GM12878 (cell line): ENCODE measurements around the gene CLDN7. TPM values are rescaled to one million over a fixed set of nuclear protein-coding genes. Genes with fewer than 3 reads are reported as not detected.
"Not testable (repeated sequence)": the region's sequence is repeated elsewhere in the genome, so short reads cannot be mapped to it uniquely, and the experiment has no call there.

Experiments
- ATAC-seq: fragments of 200-7000 bp; cut with Tn5 transposase; 3 replicates; pipeline ENCODE4 v1.9.1; 2020; ENCODE audit warnings: mild to moderate bottlenecking, moderate library complexity
- BruUV-seq: library from RNA; stranded (reverse); fragments of 400-500 nt; replicated peaks from 2 replicates; lab custom pipeline; 2021; lab: Mats Ljungman, UMichigan
- CTCF ChIA-PET: fragments of 300-600 bp; sonication (Branson Sonifier 250); formaldehyde crosslinking; extraction: SDS; loops from one replicate; lab custom pipeline; 2021; ENCODE audit warnings: inconsistent platforms; lab: Yijun Ruan, JAX
- POLR2A ChIA-PET: fragments of 350-600 bp; formaldehyde crosslinking; extraction: SDS; loops from one replicate; lab custom pipeline; 2021; ENCODE audit warnings: inconsistent platforms; lab: Charles Lee
- RAD21 ChIA-PET: fragments of 300-600 bp; sonication (Branson Sonifier 250); formaldehyde crosslinking; loops from one replicate; lab custom pipeline; 2023; ENCODE audit warnings: antibody characterized with exemption; ENCODE audit not compliant: unreplicated experiment; lab: Charles Lee
- SMC1A ChIA-PET: fragments of 300-600 bp; sonication (Branson Sonifier 250); formaldehyde crosslinking; loops from one replicate; lab custom pipeline; 2023; ENCODE audit not compliant: unreplicated experiment, uncharacterized antibody; lab: Charles Lee
- DNase-seq: peaks from one replicate; pipeline ENCODE4 v3.0.0-alpha.2; 2011; ENCODE audit warnings: low read depth, low spot score
- FAIRE-seq: peaks from 3 replicates; lab custom pipeline; 2011; peaks lifted over from hg19 to GRCh38; lab: Jason Lieb, UNC
- H2AFZ ChIP-seq: 2 replicates; pipeline ENCODE4 v1.6.0; 2011; ENCODE audit warnings: low read depth, low read length, control low read depth; ENCODE audit not compliant: control insufficient read depth
- H3K27ac ChIP-seq: 2 replicates; pipeline ENCODE4 v1.5.1; 2011; ENCODE audit warnings: control low read depth; ENCODE audit not compliant: control insufficient read depth, insufficient read depth
- H3K27me3 ChIP-seq, 2 experiments: replicated peaks in 1 of 2; 2 replicates each; pipeline versions ENCODE4 v1.6.0 to v1.6.1; 2011; ENCODE audit warnings: low read length in 1 of 2; ENCODE audit not compliant: control insufficient read depth in 2 of 2, insufficient read depth in 2 of 2
- H3K36me3 ChIP-seq, 2 experiments: 2 replicates each; pipeline ENCODE4 v1.5.1; 2011; ENCODE audit warnings: low read length in 1 of 2; ENCODE audit not compliant: control insufficient read depth in 2 of 2, insufficient read depth in 2 of 2
- H3K4me1 ChIP-seq: 2 replicates; pipeline ENCODE4 v1.6.1; 2011; ENCODE audit warnings: mild to moderate bottlenecking, low read length, moderate library complexity, mixed read lengths; ENCODE audit not compliant: control insufficient read depth, insufficient read depth
- H3K4me2 ChIP-seq: 2 replicates; pipeline ENCODE4 v1.6.0; 2011; ENCODE audit warnings: control low read depth; ENCODE audit not compliant: control insufficient read depth, insufficient read depth
- H3K4me3 ChIP-seq: fragments of 200-600 bp; sonication (generic); 2 replicates; pipeline ENCODE4 v1.5.1; 2016
- H3K79me2 ChIP-seq: 2 replicates; pipeline ENCODE4 v1.6.0; 2011; ENCODE audit warnings: low read length; ENCODE audit not compliant: control insufficient read depth, insufficient read depth
- H3K9ac ChIP-seq: 2 replicates; pipeline ENCODE4 v1.8.0; 2011; ENCODE audit warnings: low read length, control low read depth, mixed read lengths; ENCODE audit not compliant: control insufficient read depth, insufficient read depth
- H3K9me3 ChIP-seq: replicated peaks from 3 replicates; pipeline ENCODE4 v1.5.1; 2011; ENCODE audit warnings: mild to moderate bottlenecking, low read length; ENCODE audit not compliant: control insufficient read depth, insufficient read depth
- H4K20me1 ChIP-seq: 2 replicates; pipeline ENCODE4 v1.6.0; 2011; ENCODE audit not compliant: control insufficient read depth, insufficient read depth
- ASH2L ChIP-seq: fragments of 300-600, 200-600 bp; sonication (generic); IDR thresholded peaks from 2 replicates; pipeline ENCODE4 v1.6.1; 2017; ENCODE audit warnings: low read depth, mild to moderate bottlenecking, borderline replicate concordance
- HDAC6 ChIP-seq: fragments of 200-600 bp; sonication (generic); IDR thresholded peaks from one replicate; pipeline ENCODE4 v1.8.0; 2017; ENCODE audit warnings: antibody characterized with exemption; ENCODE audit not compliant: unreplicated experiment
- LARP7 ChIP-seq: fragments of 450-650 bp; IDR thresholded peaks from 2 replicates; pipeline ENCODE4 v1.6.1; 2017; ENCODE audit warnings: mild to moderate bottlenecking
- MYC ChIP-seq: IDR thresholded peaks from 2 replicates; pipeline ENCODE4 v1.6.1; 2011; ENCODE audit warnings: mild to moderate bottlenecking, low read length, moderate library complexity, inconsistent platforms; ENCODE audit not compliant: insufficient read depth, insufficient replicate concordance, insufficient read length, severe bottlenecking
- NFYA ChIP-seq: IDR thresholded peaks from 2 replicates; pipeline ENCODE4 v1.6.1; 2011; ENCODE audit warnings: low read depth, mild to moderate bottlenecking, low read length, improper control_type of control experiment, borderline replicate concordance
- NKRF ChIP-seq: fragments of 450-650 bp; conservative IDR thresholded peaks from 2 replicates; pipeline ENCODE4 v1.6.1; 2017; ENCODE audit warnings: mild to moderate bottlenecking, moderate library complexity
- PML ChIP-seq: IDR thresholded peaks from 2 replicates; pipeline ENCODE4 v1.6.1; 2012; ENCODE audit warnings: low read length, inconsistent platforms
- POLR2A ChIP-seq: IDR thresholded peaks from 2 replicates; pipeline ENCODE4 v1.6.1; 2011; ENCODE audit warnings: low read depth, mild to moderate bottlenecking, low read length
- STAT1 ChIP-seq: fragments of 450-650 bp; conservative IDR thresholded peaks from 2 replicates; pipeline ENCODE4 v1.6.1; 2014; ENCODE audit warnings: antibody characterized with exemption, mild to moderate bottlenecking
- WGBS: methylation state at CpG from one replicate; pipeline ENCODE4 v1.1.6; 2016; ENCODE audit warnings: low lambda C conversion rate; ENCODE audit not compliant: insufficient replicate concordance, insufficient coverage; ENCODE audit errors: missing lambda C conversion rate; 5-methylcytosine and 5-hydroxymethylcytosine counted together
- in situ Hi-C: fragments of 300-500 bp; cut with MboI; formaldehyde crosslinking; loops from 9 replicates; pipeline ENCODE4 v1.14.3; 2018; ENCODE audit warnings: mixed read lengths
- intact Hi-C: fragments of 100-400 bp; cut with micrococcal nuclease; formaldehyde crosslinking; loops from one replicate; pipeline ENCODE4 v1.14.2; 2022; ENCODE audit not compliant: unreplicated experiment
- polyA plus RNA-seq, 11 experiments: library from polyadenylated mRNA; depleted of rRNA in 4 of 11; unstranded in 6 of 11; stranded (reverse) in 5 of 11; fragments of >200 nt; fragmentation: Nextera tagmentation in 4 of 11; fragmentation: Illumina TruSeq in 1 of 11; extraction: Ambion mirVana in 4 of 11; extraction: Trizol in 1 of 11; gene quantifications; 1 replicate in 1 of 11; 2 replicates in 10 of 11; pipeline versions ENCODE4 v1.2.1 to v1.2.3, GENCODE V29; 2011 to 2016; ENCODE audit warnings: inconsistent platforms in 2 of 11, missing spikeins in 2 of 11, low read depth in 1 of 11
- total RNA-seq, 4 experiments: library from RNA; depleted of rRNA in 3 of 4; stranded (reverse); fragments of >200 nt in 3 of 4; fragmentation: Illumina TruSeq in 1 of 4; extraction: Trizol in 1 of 4; gene quantifications; 2 replicates each; pipeline versions ENCODE4 v1.2.1 to v1.2.3, GENCODE V29; 2013 to 2021
- TF ChIP-seq, protein P1 (sequence below): fragments of 450-650 bp; IDR thresholded peaks from 2 replicates; pipeline ENCODE4 v1.6.1; 2016; ENCODE audit warnings: mild to moderate bottlenecking, moderate library complexity, borderline replicate concordance

The CLDN7 gene
- total and polyA plus RNA-seq, 10 of the 15 experiments (the other 5 are each of a cell fraction or from before 2014, with no cell fraction given): 0.19 to 1.3 (median 0.36) TPM; not detected in 5

- SMC1A ChIA-PET: interaction anchor here (1.6 kb wide), 1 partner anchor 23 kb away, joined by 5 read pairs; no protein-coding TSS in a partner anchor
- 89% methylated on average over 10 of the region's 10 CpGs for WGBS
- H3K4me2 ChIP-seq, RAD21 ChIA-PET, FAIRE-seq, DNase-seq, H3K27me3 ChIP-seq, H4K20me1 ChIP-seq, H3K9me3 ChIP-seq, ATAC-seq, H3K9ac ChIP-seq, H3K27ac ChIP-seq, H2AFZ ChIP-seq, H3K4me3 ChIP-seq, in situ Hi-C loops: not testable (repeated sequence)
- intact Hi-C loops: loop anchor here (5.0 kb wide), 1 partner anchor 63 kb away; the partner anchor contains the start of gene EIF5A
- CTCF ChIA-PET: interaction anchor here (1.5 kb wide), 1 partner anchor 23 kb away, joined by 5 read pairs; no protein-coding TSS in a partner anchor
- H3K4me1 ChIP-seq: peaks cover 19% of the 10 kb centered on the region
- H3K79me2 ChIP-seq: peaks cover 44% of the 10 kb centered on the region
- TSS peak; percentile 29 for BruUV-seq
- peaks cover 10 to 19% of the 10 kb centered on the region in 2 experiments; a peak in 3 of 4 replicates for H3K36me3 ChIP-seq
- POLR2A ChIA-PET: interaction anchor here (2.1 kb wide), 1 partner anchor 23 kb away, joined by 10 read pairs; no protein-coding TSS in a partner anchor
These were observed 18.4 kb downstream of the CLDN7 start for GRCh38 chr17:7243838-7244237.

- no peaks in the 10 kb centered on the region for H3K27me3 ChIP-seq
- H3K9me3 ChIP-seq: no peaks in the 10 kb centered on the region
- no TSS peak for BruUV-seq
- peak overlapping the region; percentile 83; the same call in 1 of the 2 replicates for H3K4me3 ChIP-seq
- POLR2A ChIA-PET: interaction anchor here (3.9 kb wide), 1 partner anchor 23 kb away, joined by 43 read pairs; the partner anchor contains the start of genes ACADVL and DLG4
- H3K27ac ChIP-seq: no peak overlapping the region
- ATAC-seq (no peak), DNase-seq (no peak), FAIRE-seq (no peak)
- H2AFZ ChIP-seq: no peak overlapping the region; the same call in 1 of the 2 replicates
- H4K20me1 ChIP-seq: no peaks in the 10 kb centered on the region
- 75% methylated on average over 2 of the region's 2 CpGs for WGBS
- peaks cover 16% of the 10 kb centered on the region for H3K4me1 ChIP-seq
- intact Hi-C loops (loop anchor here (5.0 kb wide), 1 partner anchor 64 kb away; the partner anchor contains the start of gene EIF5A), in situ Hi-C loops (no loop called here)
- H3K4me2 ChIP-seq: peak overlapping the region; percentile 88
- peak overlapping the region; percentile 32; the same call in 1 of the 2 replicates for H3K9ac ChIP-seq
- CTCF ChIA-PET: interaction anchor here (6.0 kb wide), 1 partner anchor 23 kb away, joined by 70 read pairs; the partner anchor contains the start of genes ACADVL and DLG4
- SMC1A ChIA-PET: interaction anchor here (1.5 to 4.3 kb wide), 3 partner anchors 7 to 23 kb away, joined by 4 to 34 read pairs (median 26); partner anchors contain the start of genes ACADVL, CTDNEP1, DLG4 and DVL2
- RAD21 ChIA-PET: interaction anchor here (1.3 to 6.3 kb wide), 2 partner anchors 23 to 29 kb away, joined by 3 to 51 read pairs; partner anchors contain the start of genes ACADVL and DLG4
- H3K36me3 ChIP-seq: peaks cover 10 to 19% of the 10 kb centered on the region in 2 experiments; a peak in 3 of 4 replicates
- peaks cover 43% of the 10 kb centered on the region for H3K79me2 ChIP-seq
- TF ChIP-seq HDAC6 (no peak), MYC (no peak), POLR2A (no peak), NFYA (no peak), STAT1 (no peak), PML (no peak), NKRF (no peak), LARP7 (no peak), ASH2L (no peak)
- TF ChIP-seq, protein P1, sequence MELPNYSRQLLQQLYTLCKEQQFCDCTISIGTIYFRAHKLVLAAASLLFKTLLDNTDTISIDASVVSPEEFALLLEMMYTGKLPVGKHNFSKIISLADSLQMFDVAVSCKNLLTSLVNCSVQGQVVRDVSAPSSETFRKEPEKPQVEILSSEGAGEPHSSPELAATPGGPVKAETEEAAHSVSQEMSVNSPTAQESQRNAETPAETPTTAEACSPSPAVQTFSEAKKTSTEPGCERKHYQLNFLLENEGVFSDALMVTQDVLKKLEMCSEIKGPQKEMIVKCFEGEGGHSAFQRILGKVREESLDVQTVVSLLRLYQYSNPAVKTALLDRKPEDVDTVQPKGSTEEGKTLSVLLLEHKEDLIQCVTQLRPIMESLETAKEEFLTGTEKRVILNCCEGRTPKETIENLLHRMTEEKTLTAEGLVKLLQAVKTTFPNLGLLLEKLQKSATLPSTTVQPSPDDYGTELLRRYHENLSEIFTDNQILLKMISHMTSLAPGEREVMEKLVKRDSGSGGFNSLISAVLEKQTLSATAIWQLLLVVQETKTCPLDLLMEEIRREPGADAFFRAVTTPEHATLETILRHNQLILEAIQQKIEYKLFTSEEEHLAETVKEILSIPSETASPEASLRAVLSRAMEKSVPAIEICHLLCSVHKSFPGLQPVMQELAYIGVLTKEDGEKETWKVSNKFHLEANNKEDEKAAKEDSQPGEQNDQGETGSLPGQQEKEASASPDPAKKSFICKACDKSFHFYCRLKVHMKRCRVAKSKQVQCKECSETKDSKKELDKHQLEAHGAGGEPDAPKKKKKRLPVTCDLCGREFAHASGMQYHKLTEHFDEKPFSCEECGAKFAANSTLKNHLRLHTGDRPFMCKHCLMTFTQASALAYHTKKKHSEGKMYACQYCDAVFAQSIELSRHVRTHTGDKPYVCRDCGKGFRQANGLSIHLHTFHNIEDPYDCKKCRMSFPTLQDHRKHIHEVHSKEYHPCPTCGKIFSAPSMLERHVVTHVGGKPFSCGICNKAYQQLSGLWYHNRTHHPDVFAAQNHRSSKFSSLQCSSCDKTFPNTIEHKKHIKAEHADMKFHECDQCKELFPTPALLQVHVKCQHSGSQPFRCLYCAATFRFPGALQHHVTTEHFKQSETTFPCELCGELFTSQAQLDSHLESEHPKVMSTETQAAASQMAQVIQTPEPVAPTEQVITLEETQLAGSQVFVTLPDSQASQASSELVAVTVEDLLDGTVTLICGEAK: no peak
These were observed 18.9 kb downstream of the CLDN7 start for GRCh38 chr17:7243453-7243729.
